Measurements from ENCODE around the gene ISLR2.

The ISLR2 gene

DNA sequence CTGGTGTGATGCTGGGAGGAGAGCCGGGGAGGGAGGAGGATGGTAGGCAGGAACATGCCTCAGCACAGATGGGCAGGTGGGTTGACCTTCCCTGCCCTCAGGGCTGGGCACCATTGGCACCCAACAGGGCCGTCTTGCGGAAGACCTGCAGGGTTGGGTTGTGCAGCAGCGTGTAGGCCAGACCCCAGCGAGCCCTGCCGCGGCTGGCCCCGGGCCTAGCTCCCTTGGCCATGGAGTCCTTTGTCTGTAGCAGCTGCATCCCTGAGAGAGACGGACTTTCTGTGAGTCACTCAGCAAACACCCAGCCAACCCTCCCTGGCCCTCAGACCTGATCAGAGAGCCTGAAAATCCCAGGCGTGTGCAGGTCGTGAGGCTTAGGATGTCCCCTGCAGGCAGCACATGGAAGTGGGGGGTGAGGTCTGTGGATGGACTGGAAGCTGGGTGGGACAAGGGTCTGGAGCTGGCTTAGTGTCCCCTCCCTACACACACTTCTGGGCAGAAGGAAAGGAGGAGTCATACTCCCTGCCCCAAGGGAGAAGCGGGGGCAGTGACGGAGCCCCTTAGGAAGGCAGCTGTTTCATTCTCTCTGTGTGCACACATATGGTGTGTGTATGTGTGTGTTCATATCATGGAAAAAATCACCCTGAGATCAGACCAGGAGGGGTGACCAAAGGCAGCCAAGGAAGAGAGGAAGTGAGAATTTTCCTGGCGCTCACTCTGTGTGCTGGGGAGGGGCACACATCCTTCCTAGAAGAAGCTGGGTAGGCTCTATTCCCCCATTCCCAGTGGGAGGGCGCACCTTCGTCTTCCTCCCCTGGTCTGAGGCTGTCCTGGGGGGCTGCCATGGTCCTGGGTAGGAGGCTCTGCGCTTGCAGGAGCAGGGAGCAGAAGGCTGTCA, 49.8 kb downstream of the ISLR2 start:
- H3K27me3 ChIP-seq (ENCODE audit: control insufficient read depth in 1 of 2, insufficient read depth in 2 of 2, low read length in 2 of 2) = no peaks in the 10 kb centered on the region
- no peaks in the 10 kb centered on the region for H3K9me3 ChIP-seq (ENCODE audit: control insufficient read depth in 2 of 2, low read length in 2 of 2)
- peaks cover 45% of the 10 kb centered on the region for H3K4me1 ChIP-seq (ENCODE audit: control insufficient read depth, insufficient read depth, low read length)
- H3K9ac ChIP-seq (ENCODE audit: low read length in 2 of 2) = no peak overlapping the region
- peaks cover 9% of the 10 kb centered on the region in 2 donors for H3K36me3 ChIP-seq (ENCODE audit: control insufficient read depth in 2 of 2, insufficient read depth in 2 of 2, low read length in 2 of 2)
- H3K4me3 ChIP-seq (ENCODE audit: low read length in 2 of 2) = no peak overlapping the region
- peak overlapping the region; percentile 18 for H3K27ac ChIP-seq (ENCODE audit: low read length)

DNA sequence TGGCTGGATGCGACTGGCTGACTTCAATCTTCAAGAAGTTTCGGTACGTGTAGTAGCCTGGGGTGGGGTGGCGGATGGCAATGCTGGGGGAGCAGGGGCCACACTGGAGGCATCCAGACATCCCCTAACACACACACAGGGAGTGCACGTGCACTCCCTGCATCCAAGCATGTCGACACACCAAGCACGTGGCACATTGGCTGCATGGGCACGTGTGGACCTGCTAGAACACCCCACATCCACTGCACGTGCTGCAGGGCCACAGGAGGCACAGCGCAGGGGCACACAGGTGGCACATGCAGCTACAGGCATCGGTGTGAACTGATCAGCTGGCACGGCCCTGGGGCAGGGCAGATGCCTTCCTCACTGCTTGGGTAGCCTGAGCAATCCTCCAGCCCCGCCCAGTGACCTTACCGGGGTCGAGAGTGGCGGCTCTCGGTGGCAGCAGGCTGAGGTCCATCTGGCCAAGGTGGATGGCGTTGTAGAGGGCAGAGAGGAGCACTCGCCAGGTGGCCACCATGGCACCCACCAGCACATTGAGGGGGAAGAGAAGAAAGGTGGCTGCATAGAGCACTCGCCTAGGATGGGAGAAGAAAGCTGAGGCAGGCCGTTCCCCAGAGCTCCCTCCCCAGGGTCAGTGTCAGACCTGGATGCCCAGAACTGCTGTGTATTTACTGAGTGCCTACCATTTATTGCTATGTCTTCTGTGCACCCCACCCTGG, 50.7 kb downstream of the ISLR2 start:
- H3K27ac ChIP-seq (ENCODE audit: low read length) = no peak overlapping the region
- peaks cover 37% of the 10 kb centered on the region for H3K4me1 ChIP-seq (ENCODE audit: control insufficient read depth, insufficient read depth, low read length)

DNA sequence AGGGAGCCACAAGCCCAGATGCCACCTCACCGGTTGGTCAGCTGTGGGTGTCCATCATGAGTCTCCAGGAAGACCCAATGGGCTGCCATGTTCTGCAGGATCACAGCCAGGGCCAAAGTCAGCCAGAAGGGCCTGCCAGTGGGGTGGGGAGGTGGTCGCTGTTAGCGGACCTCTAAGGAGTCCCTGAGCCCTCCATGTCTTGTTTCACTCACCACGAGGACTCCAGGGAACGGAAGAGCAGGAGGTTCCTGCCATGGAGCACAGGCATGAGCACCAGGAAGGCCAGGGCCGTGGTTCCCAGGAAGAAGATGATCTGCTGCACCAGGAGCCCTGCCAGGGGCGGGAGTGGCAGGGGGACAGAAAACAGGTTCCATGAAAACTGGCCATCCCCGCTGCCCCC, 51.7 kb downstream of the ISLR2 start:
- H3K27me3 ChIP-seq (ENCODE audit: control insufficient read depth in 1 of 2, insufficient read depth in 2 of 2, low read length in 2 of 2) = no peaks in the 10 kb centered on the region
- no peak overlapping the region for H3K4me3 ChIP-seq (ENCODE audit: low read length in 2 of 2)
- H3K27ac ChIP-seq (ENCODE audit: low read length) = no peak overlapping the region
- peaks cover 0 to 3% of the 10 kb centered on the region in 2 donors for H3K36me3 ChIP-seq (ENCODE audit: control insufficient read depth in 2 of 2, insufficient read depth in 2 of 2, low read length in 2 of 2)
- H3K9ac ChIP-seq (ENCODE audit: low read length in 2 of 2) = no peak overlapping the region
- peaks cover 27% of the 10 kb centered on the region for H3K4me1 ChIP-seq (ENCODE audit: control insufficient read depth, insufficient read depth, low read length)
- no peaks in the 10 kb centered on the region for H3K9me3 ChIP-seq (ENCODE audit: control insufficient read depth in 2 of 2, low read length in 2 of 2)

More for the DNA sequence above, 50.7 kb downstream of the ISLR2 start:
- H3K9me3 ChIP-seq (ENCODE audit: control insufficient read depth in 2 of 2, low read length in 2 of 2) = no peaks in the 10 kb centered on the region
- no peak overlapping the region for H3K9ac ChIP-seq (ENCODE audit: low read length in 2 of 2)
- no peak overlapping the region for H3K4me3 ChIP-seq (ENCODE audit: low read length in 2 of 2)
- peaks cover 3% of the 10 kb centered on the region in 2 donors for H3K36me3 ChIP-seq (ENCODE audit: control insufficient read depth in 2 of 2, insufficient read depth in 2 of 2, low read length in 2 of 2)
- no peaks in the 10 kb centered on the region for H3K27me3 ChIP-seq (ENCODE audit: control insufficient read depth in 1 of 2, insufficient read depth in 2 of 2, low read length in 2 of 2)

DNA sequence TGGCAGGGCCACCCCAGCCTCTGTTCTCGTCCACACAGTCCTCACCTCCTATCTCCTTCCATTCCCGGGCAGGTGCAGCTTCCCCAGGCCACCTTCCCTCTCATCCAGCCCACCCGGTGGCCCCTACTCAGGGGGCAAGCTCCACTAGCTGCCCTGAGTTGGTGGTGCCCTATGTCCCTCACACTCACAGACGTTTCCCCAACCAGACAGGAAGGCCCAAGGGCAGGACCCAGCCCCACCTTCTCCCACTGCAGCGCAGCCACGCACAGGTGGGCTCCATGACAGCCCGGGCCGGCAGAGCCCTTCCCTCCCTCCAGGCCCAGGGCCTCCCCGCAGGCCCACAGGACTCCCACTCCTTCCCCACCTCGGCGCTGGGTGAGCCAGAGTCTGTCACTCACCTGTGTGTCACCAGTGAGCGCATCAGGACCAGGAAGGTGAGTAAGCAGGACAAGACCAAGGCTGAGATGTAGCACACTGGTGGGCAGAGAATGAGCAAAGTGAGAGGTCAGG, 54.3 kb downstream of the ISLR2 start:
- no peaks in the 10 kb centered on the region for H3K27me3 ChIP-seq (ENCODE audit: control insufficient read depth in 1 of 2, insufficient read depth in 2 of 2, low read length in 2 of 2)
- peaks cover 11% of the 10 kb centered on the region for H3K4me1 ChIP-seq (ENCODE audit: control insufficient read depth, insufficient read depth, low read length)
- no peak overlapping the region for H3K9ac ChIP-seq (ENCODE audit: low read length in 2 of 2)
- H3K9me3 ChIP-seq (ENCODE audit: control insufficient read depth in 2 of 2, low read length in 2 of 2) = no peaks in the 10 kb centered on the region
- H3K27ac ChIP-seq (ENCODE audit: low read length) = no peak overlapping the region
- H3K4me3 ChIP-seq (ENCODE audit: low read length in 2 of 2) = no peak overlapping the region
- H3K36me3 ChIP-seq (ENCODE audit: control insufficient read depth in 2 of 2, insufficient read depth in 2 of 2, low read length in 2 of 2) = no peaks in the 10 kb centered on the region

- no peaks in the 10 kb centered on the region for H3K9me3 ChIP-seq (ENCODE audit: control insufficient read depth in 2 of 2, low read length in 2 of 2)
- no peaks in the 10 kb centered on the region for H3K36me3 ChIP-seq (ENCODE audit: control insufficient read depth in 2 of 2, insufficient read depth in 2 of 2, low read length in 2 of 2)
- H3K4me3 ChIP-seq (ENCODE audit: low read length in 2 of 2) = no peak overlapping the region
- H3K9ac ChIP-seq (ENCODE audit: low read length in 2 of 2) = no peak overlapping the region
- H3K27me3 ChIP-seq (ENCODE audit: control insufficient read depth in 1 of 2, insufficient read depth in 2 of 2, low read length in 2 of 2) = no peaks in the 10 kb centered on the region
- peaks cover 2% of the 10 kb centered on the region for H3K4me1 ChIP-seq (ENCODE audit: control insufficient read depth, insufficient read depth, low read length)
- H3K27ac ChIP-seq (ENCODE audit: low read length) = no peak overlapping the region
Observed at GRCh38 chr15:74185710-74186348, 55.4 kb downstream of the ISLR2 start.

Measured in stomach smooth muscle (tissue), 2 donors.